Measurements from ENCODE around the gene SHKBP1. TPM values are rescaled to one million over a fixed set of nuclear protein-coding genes. Genes with fewer than 3 reads are reported as not detected.
"Not testable (repeated sequence)": the region's sequence is repeated elsewhere in the genome, so short reads cannot be mapped to it uniquely, and the experiment has no call there.

Gene SHKBP1
- total RNA-seq, 2 experiments from 2014 or later = 135 to 153 TPM

DNA sequence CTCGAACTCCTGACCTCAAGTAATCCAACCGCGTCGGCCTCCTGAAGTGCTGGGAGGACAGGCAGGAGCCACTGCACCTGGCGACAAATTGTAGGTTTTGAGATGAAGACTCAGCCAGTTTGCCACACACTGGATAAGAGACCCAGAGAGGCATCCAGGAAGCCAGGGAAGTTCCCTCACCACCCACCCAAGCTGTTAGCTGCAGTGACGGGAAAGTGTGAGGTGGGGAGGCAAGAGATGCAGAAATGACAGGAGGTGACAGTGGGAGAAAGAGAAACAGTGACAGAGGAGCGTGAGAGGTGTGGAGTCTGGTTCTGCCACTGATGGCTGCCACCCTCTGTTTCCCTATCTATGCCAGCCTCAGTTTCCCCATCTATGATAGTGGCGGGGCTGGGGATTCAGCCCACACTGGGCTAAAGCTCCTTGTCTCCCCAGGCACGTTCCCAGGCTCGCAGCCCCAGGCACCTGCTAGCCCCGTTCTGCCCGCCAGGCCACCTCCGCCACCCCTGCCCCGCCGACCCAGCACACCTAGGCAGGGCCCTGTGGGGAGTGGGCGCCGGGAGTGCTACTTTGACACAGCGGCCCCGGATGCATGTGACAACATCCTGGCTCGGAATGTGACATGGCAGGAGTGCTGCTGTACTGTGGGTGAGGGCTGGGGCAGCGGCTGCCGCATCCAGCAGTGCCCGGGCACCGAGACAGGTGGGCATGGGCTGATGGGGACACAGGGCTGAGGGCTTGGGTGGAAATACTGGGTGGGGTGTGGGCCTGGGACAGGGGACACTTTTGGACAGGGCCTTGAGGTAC is 45.5 kb downstream of the SHKBP1 start:
- no peak overlapping the region for H3K4me3 Mint-ChIP-seq

DNA sequence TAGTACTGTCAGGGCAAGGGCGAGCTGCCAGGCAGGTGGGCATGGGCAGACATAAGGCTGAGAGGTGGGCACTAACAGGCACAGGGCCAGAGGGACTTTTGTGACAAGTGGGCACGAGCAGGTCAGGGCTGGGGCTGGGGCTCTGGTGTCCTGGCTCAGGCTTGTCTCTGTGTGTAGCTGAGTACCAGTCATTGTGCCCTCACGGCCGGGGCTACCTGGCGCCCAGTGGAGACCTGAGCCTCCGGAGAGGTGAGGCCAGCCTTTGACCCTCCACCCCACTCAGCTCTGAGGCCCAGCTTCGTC is 46.1 kb downstream of the SHKBP1 start:
- Mint-ChIP-seq H3K27ac (no peak overlapping the region), H3K4me3 (no peak overlapping the region), H3K4me1 (peaks cover 12% of the 10 kb centered on the region), H3K36me3 (peaks cover 16% of the 10 kb centered on the region), H3K27me3 (no peaks in the 10 kb centered on the region), H3K9me3 (ENCODE audit: low read depth) (no peaks in the 10 kb centered on the region)
- ATAC-seq (no peak), DNase-seq (no peak)
- CTCF ChIA-PET = interaction anchor here (7.4 kb wide), 1 partner anchor 12 kb away, joined by 73 read pairs; no protein-coding TSS in a partner anchor

More for the DNA sequence above, 45.5 kb downstream of the SHKBP1 start:
- CTCF ChIA-PET = interaction anchor here (7.4 kb wide), 1 partner anchor 12 kb away, joined by 73 read pairs; no protein-coding TSS in a partner anchor
- ATAC-seq (no peak), DNase-seq (no peak)
- H3K27ac Mint-ChIP-seq = no peak overlapping the region
- peaks cover 17% of the 10 kb centered on the region for H3K36me3 Mint-ChIP-seq
- H3K9me3 Mint-ChIP-seq (ENCODE audit: low read depth) = no peaks in the 10 kb centered on the region
- peaks cover 12% of the 10 kb centered on the region for H3K4me1 Mint-ChIP-seq
- no peaks in the 10 kb centered on the region for H3K27me3 Mint-ChIP-seq

DNA sequence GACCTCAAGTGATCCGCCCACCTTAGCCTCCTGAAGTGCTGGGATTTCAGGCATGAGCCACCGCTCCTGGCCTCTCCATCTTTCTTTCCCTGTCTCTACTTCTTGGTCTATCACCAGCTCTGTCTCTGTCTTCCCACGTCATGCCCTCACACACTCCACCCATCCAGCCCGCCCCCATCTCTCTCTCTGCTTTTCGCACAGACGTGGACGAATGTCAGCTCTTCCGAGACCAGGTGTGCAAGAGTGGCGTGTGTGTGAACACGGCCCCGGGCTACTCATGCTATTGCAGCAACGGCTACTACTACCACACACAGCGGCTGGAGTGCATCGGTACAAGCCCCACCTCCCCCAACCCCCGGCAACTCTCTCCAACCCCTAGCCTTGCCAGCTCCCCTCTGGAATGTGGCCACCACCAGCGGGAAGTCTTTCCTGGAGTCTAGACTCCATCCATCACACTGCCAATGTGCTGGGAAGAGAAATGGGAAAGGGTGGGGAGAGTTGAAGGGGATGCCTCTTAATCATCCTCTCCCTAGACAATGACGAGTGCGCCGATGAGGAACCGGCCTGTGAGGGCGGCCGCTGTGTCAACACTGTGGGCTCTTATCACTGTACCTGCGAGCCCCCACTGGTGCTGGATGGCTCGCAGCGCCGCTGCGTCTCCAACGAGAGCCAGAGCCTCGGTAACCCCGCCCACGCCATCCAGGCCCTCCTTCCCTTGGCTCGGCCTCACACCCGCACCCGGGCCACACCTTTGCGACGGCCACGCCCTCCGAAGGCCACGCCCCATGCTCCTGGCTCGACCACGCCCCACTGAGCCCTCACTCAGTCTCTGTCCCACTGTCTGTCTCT is 47.0 kb downstream of the SHKBP1 start:
- peaks cover 16% of the 10 kb centered on the region for H3K36me3 Mint-ChIP-seq

DNA sequence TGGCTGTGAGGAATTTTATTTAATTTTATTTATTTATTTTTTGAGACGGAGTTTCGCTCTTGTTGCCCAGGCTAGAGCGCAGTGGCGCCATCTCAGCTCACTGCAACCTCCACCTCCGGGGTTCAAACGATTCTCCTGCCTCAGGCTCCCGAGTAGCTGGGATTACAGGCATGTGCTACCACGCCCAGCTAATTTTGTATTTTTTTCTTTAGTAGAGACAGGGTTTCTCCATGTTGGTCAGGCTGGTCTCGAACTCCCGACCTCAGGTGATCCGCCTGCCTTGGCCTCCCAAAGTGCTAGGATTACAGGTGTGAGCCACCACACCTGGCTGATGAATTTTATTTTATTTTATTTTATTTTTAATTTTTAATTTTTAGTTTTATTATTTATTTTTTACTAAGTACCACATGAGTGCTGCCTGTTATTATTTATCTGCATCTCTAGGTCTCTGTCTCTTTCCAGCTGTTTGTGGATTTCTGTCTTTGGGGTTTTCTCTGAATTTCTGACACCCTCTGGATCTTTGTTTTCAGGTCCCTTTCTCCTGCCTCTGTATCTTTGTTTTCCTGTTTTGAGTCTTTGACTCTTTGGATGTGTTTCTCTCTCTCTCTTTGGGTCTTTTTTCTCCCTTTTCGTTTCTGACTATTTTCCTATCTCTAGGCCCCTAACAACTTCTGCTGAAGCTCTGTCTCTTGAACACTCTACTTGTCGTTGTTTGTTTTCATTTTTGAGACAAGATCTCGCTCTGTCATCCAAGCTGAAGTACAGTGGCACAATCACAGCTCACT is 47.9 kb downstream of the SHKBP1 start:
- H3K4me1 Mint-ChIP-seq = peaks cover 12% of the 10 kb centered on the region
- not testable (repeated sequence) for H3K9me3 Mint-ChIP-seq (ENCODE audit: low read depth); H3K27ac Mint-ChIP-seq; H3K27me3 Mint-ChIP-seq; H3K4me3 Mint-ChIP-seq; DNase-seq; ATAC-seq
- CTCF ChIA-PET = interaction anchor here (7.4 kb wide), 1 partner anchor 10 kb away, joined by 73 read pairs; no protein-coding TSS in a partner anchor
- peaks cover 16% of the 10 kb centered on the region for H3K36me3 Mint-ChIP-seq

More for the DNA sequence above, 47.0 kb downstream of the SHKBP1 start:
- Mint-ChIP-seq H3K27me3 (no peaks in the 10 kb centered on the region), H3K27ac (no peak overlapping the region), H3K4me3 (no peak overlapping the region), H3K4me1 (peaks cover 12% of the 10 kb centered on the region), H3K9me3 (ENCODE audit: low read depth) (no peaks in the 10 kb centered on the region)
- CTCF ChIA-PET = interaction anchor here (7.4 kb wide), 1 partner anchor 11 kb away, joined by 73 read pairs; no protein-coding TSS in a partner anchor
- ATAC-seq (no peak), DNase-seq (no peak)

DNA sequence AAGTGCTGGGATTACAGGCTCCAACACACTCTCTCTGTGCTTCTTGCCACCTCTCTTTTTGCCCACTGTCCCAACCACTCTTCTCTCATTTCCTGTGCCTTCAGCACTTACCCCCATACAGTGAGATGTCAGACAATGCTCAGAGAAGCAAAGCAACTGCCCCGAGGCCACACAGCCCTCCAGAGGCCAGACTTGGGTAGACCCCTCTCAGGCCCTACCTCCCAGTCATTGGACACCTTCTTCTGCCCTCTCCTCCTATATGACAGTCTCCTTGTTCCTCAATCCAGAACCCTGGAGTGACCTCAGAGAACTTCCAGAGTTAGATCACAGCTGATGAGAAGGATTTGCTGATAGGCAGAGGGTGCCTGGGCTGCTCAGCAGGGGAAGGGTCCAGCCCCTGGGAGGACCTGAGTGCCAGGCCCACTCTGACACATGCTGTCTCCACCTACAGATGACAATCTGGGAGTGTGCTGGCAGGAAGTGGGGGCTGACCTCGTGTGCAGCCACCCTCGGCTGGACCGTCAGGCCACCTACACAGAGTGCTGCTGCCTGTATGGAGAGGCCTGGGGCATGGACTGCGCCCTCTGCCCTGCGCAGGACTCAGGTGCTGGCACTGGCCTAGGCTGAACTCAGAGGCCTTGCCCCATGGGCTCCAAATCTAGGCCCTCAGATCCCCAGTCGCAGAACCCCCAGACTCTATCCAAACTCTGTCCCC is 48.9 kb downstream of the SHKBP1 start:
- ATAC-seq (no peak), DNase-seq (no peak)
- Mint-ChIP-seq H3K4me1 (peaks cover 13% of the 10 kb centered on the region), H3K27ac (peak overlapping the region; percentile 49), H3K4me3 (no peak overlapping the region), H3K27me3 (no peaks in the 10 kb centered on the region), H3K9me3 (ENCODE audit: low read depth) (no peaks in the 10 kb centered on the region), H3K36me3 (peaks cover 14% of the 10 kb centered on the region)
- CTCF ChIA-PET = interaction anchor here (1.0 to 7.4 kb wide), 2 partner anchors 9 to 10 kb away, joined by 3 to 73 read pairs; no protein-coding TSS in a partner anchor

DNA sequence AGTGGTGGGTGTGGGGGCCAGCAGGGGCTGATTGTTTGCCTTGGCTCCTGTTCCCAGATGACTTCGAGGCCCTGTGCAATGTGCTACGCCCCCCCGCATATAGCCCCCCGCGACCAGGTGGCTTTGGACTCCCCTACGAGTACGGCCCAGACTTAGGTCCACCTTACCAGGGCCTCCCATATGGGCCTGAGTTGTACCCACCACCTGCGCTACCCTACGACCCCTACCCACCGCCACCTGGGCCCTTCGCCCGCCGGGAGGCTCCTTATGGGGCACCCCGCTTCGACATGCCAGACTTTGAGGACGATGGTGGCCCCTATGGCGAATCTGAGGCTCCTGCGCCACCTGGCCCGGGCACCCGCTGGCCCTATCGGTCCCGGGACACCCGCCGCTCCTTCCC is 50.2 kb downstream of the SHKBP1 start:
- Mint-ChIP-seq H3K27ac (no peak overlapping the region), H3K36me3 (peaks cover 11% of the 10 kb centered on the region), H3K4me3 (no peak overlapping the region), H3K9me3 (ENCODE audit: low read depth) (no peaks in the 10 kb centered on the region), H3K4me1 (peaks cover 13% of the 10 kb centered on the region), H3K27me3 (no peaks in the 10 kb centered on the region)
- ATAC-seq = no peak
- no peak for DNase-seq
- CTCF ChIA-PET = interaction anchor here (7.4 kb wide), 1 partner anchor 7 kb away, joined by 73 read pairs; no protein-coding TSS in a partner anchor

DNA sequence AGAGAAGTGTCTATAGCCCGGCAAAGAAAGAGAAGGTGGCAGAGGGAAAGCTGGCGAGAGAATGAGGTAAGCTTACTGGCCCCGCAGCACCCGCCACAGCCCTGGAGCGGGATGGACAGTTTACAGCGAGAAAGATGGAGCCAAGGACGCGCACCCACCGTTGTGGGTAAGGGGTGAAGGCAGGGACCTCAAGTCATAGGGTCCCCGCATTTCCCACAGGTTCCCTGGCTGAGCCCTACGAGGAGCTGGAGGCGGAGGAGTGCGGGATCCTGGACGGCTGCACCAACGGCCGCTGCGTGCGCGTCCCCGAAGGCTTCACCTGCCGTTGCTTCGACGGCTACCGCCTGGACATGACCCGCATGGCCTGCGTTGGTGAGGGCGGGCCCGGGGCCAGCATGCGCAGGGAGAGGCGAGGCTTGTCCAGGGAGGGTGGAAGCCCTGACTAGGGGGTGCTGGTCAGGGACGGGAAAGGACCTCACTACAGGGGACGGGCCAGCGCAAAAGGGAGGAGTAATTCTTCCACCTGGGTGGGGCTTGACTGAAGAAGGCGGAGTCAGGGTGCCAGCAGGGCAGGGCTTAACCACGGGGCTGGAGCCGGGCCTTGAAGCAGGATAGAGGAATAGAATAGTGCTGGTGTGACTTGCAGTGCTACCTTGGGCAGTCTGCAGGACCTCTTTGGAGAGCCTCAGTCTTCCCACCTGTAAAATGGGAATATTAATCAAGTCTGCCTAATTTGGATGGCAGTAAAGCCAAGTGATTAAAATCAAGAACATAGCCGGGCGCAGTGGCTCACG is 51.0 kb downstream of the SHKBP1 start:
- no peak overlapping the region for H3K4me3 Mint-ChIP-seq
- no peaks in the 10 kb centered on the region for H3K27me3 Mint-ChIP-seq
- no peaks in the 10 kb centered on the region for H3K9me3 Mint-ChIP-seq (ENCODE audit: low read depth)
- ATAC-seq = no peak
- peaks cover 9% of the 10 kb centered on the region for H3K36me3 Mint-ChIP-seq
- CTCF ChIA-PET = no interaction called here
- no peak overlapping the region for H3K27ac Mint-ChIP-seq
- no peak for DNase-seq
- peaks cover 13% of the 10 kb centered on the region for H3K4me1 Mint-ChIP-seq

DNA sequence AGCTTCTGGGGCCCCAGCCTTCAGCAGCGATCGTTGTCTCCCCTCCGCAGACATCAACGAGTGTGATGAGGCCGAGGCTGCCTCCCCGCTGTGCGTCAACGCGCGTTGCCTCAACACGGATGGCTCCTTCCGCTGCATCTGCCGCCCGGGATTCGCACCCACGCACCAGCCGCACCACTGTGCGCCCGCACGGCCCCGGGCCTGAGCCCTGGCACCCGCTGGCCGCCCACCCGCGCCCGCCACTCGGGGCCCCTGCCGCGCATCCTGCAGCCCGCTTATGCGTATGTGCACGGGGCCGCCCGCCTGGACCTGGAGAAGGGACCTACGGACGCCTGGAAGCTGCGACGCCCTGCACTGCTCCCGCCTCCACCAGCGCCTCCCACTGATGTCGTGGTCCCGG is 52.7 kb downstream of the SHKBP1 start:
- ATAC-seq (no peak), DNase-seq (no peak)
- H3K4me3 Mint-ChIP-seq = no peak overlapping the region
- H3K4me1 Mint-ChIP-seq = peaks cover 14% of the 10 kb centered on the region
- CTCF ChIA-PET = no interaction called here
- peaks cover 3% of the 10 kb centered on the region for H3K27me3 Mint-ChIP-seq
- H3K36me3 Mint-ChIP-seq = peaks cover 8% of the 10 kb centered on the region
- H3K9me3 Mint-ChIP-seq (ENCODE audit: low read depth) = no peaks in the 10 kb centered on the region
- no peak overlapping the region for H3K27ac Mint-ChIP-seq

DNA sequence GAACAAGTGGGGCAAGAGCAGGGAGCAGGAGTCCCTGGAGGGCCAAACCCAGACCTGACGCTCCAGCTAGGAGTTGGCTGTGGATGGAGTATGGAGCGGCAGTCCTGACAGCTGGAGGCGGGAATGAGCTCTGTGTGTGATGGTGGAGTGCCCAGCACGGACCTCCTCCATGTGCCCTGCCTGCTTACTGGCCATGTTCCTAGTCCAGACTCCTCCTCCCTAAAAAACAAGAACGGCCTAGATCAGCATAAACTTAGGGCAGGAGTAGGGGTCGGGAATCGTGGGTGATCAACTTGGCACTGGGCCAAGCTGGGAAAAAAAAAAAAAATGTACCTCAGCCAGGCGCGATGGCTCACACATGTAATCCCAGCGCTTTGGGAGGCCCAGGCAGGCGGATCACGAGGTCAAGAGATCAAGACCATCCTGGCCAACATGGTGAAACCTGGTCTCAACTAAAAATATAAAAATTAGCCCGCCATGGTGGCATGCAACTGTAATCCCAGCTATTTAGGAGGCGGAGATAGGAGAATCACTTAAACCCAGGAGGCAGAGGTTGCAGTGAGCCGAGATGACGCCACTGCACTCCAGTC is 54.0 kb downstream of the SHKBP1 start:
- Mint-ChIP-seq H3K4me3 (no peak overlapping the region), H3K4me1 (peaks cover 7% of the 10 kb centered on the region), H3K27ac (no peak overlapping the region), H3K27me3 (peaks cover 11% of the 10 kb centered on the region), H3K36me3 (peaks cover 3% of the 10 kb centered on the region), H3K9me3 (ENCODE audit: low read depth) (no peaks in the 10 kb centered on the region)
- DNase-seq (no peak), ATAC-seq (no peak)
- CTCF ChIA-PET = interaction anchor here (1.4 to 1.5 kb wide), 4 partner anchors 27 to 325 kb away, joined by 3 to 4 read pairs (median 3); no protein-coding TSS in a partner anchor

DNA sequence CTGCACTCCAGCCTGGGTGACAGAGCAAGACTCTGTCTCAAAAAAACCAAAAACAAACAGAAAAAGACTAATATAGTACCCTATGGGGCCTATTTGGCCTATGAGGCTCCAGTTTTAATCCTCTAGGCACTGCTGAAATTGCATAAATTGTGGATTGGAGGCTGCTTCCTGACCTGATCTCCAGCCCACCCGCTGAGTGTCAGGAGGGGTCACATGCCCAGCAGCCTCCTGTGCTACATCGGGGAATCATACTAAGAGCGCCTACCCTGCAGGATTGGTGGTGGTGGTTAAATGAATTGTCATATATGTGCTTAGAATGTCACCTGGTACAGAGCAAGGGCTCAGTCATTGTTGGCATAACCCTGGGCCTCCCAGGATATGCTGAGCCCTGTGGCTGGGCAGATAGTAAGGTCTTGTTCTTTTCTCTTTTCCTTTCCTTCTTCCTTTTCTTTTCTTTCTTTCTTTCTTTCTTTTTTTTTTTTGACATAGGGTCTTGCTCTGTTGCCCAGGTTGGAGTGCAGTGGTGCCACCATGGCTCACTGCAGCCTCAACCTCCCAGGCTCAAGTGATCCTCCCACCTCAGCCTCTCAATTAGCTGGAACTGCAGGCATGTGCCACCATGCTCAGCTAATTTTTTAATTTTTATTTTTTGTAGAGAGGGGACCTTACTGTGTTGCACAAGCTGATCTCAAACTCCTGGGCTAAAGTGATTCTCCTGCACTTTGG is 55.8 kb downstream of the SHKBP1 start:
- Mint-ChIP-seq H3K27me3 (peaks cover 13% of the 10 kb centered on the region), H3K4me1 (peaks cover 4% of the 10 kb centered on the region), H3K36me3 (peaks cover 3% of the 10 kb centered on the region), H3K4me3 (no peak overlapping the region), H3K9me3 (ENCODE audit: low read depth) (no peaks in the 10 kb centered on the region), H3K27ac (no peak overlapping the region)
- CTCF ChIA-PET = interaction anchor here (1.0 to 4.7 kb wide), 10 partner anchors 9 to 328 kb away, joined by 3 to 88 read pairs (median 18); partner anchors contain the start of genes BLVRB and LTBP4
- ATAC-seq = no peak
- no peak for DNase-seq

DNA sequence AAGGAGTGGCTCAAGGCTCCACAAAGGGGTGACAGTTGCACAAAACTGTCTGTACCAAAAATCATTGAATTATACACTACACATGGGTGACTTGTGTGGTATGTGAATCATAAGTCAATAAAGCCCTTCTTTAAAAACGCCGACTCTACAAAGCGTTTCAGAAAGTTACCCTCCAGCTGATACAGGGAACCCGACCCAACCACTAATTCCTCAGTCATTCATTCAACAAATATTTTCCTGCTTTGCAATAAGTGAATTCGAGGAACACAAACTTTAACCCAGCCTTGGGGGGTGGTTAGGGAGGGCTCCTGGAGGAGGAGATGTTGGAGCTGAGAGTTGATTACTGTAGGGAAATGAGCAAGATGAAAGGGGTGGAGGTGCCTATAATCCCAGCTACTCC is 56.5 kb downstream of the SHKBP1 start:
- Mint-ChIP-seq H3K27ac (no peak overlapping the region), H3K4me3 (no peak overlapping the region), H3K27me3 (peaks cover 13% of the 10 kb centered on the region), H3K4me1 (peaks cover 4% of the 10 kb centered on the region), H3K9me3 (ENCODE audit: low read depth) (no peaks in the 10 kb centered on the region), H3K36me3 (peaks cover 3% of the 10 kb centered on the region)
- DNase-seq (no peak), ATAC-seq (no peak)
- CTCF ChIA-PET = interaction anchor here (1.0 to 4.7 kb wide), 12 partner anchors 10 to 328 kb away, joined by 3 to 88 read pairs (median 18); partner anchors contain the start of genes BLVRB and LTBP4

All from activated CD8-positive, alpha-beta memory T cell treated with anti-CD3 and anti-CD28 coated beads, Interleukin-2, amount 10 ng/mL, durations not matched to agents 7 days and 5 days (primary cell).